ENCODE data around the gene LGALS14.
"Not testable (repeated sequence)": the region's sequence is repeated elsewhere in the genome, so short reads cannot be mapped to it uniquely, and the experiment has no call there.

Gene LGALS14

DNA sequence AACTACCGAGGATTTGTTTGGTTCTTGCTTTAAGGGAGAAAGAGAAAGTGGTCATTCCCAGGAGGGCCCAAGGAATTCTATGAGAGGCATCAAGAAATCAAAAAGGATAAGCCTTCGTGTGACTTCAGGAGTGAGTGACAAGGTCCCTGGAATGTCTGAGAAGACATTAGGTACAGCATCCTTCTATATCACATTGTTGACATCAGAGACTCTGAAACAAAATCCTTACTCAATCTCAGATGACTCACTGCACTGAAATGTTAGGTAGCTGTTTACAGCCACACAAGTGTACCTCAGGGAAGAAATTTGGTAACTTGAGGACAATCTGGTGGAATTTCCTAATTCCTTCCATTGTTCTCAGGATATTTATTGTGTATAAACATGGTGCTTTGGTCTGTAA is 7.9 kb upstream of the LGALS14 start:
- DNase-seq: no peak

DNA sequence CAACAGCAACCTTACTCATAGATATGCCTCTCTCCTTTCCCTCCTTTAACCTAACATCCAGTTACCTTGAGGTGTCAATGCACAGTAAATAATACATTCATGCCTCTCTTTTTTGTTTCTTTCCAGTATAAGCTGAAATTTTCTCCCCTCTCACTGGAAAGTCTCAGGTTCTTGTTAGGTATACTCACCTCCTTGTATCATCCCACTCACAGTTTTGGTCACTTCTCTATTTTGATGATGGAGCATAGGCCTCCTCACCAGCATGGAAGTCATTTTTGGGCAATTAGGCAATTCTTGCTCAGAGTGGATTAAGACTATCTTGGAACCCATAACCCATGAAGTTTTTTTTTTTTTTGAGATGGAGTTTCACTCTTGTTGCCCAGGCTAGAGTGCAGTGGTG is 5.7 kb upstream of the LGALS14 start:
- no peak for DNase-seq

DNA sequence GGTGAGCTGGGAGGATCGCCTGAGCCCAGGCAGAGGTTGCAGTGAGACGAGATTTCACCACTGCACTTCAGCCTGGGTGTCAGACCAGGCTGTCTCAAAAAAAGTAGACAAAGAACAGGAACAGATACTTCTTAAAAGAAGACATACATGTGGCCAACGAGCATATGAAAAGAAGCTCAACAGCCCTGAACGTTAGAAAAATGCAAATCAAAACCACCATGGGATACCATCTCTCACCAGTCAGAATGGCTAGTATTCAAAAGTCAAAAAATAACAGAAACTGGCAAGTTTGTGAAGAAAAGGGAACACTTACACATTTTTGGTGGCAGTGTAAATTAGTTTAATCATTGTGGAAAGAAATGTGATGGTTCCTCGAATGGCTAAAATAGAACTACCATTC is 3.0 kb upstream of the LGALS14 start:
- no peak for DNase-seq

DNA sequence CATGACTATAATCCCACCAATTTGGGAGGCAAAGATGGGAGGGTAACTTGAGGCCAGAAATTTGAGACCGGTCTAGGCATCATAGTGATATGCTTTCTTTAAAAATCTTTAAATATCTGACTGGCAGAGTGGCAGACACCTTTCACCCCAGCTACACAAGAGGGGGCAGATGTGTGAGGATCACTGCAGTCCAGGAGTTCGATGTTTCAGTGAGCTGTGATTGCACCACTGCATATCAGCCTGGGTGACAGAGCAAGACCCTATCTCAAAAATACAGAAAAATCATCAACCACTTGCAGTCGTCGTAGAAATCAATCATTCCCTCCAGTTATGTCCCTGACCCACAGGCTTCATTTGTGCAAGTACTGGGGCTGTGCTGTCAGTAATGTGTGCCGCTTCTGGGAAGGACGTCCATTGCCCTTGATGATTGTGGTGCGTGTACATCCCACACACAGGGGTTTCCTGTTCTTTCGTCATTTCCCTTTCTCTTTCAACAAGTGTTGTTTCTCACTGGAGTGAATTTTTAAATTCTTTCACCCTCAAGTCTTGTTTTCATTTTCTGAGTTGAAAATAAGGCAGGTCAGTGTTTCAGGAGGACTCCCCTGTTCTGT is 1.4 kb downstream of the LGALS14 start:
- no peak for DNase-seq

- DNase-seq: no peak
These were observed 4.3 kb downstream of the LGALS14 start for GRCh38 chr19:39708594-39708993.

GRCh38 chr19:39709026-39709872 is 5.0 kb downstream of the LGALS14 start:
- no peak for DNase-seq

DNA sequence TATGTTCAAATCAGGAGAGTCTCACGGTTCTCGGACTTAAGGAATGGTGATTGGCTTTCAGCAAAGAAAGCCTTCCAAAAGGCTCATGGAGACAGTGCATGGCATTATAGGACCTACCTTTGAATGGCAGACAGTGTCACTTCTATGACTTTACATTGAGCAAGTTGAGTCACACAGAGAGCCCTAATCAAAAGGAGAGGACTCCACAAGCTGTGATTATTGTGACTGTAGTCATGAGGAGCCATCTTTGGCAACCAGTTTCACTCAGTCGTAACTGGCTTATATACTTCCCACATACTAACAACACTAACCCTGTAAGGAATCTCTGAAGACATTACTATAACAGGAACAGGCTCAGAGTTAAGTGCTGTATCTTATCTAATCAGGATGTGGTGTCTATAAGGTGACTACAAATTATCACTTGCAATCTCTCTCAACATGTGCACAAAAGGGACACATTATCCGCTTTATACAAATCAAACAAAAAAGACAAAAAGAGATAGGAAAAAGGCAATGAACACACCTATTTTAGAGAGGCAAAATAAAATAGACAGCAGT is 6.1 kb downstream of the LGALS14 start:
- DNase-seq: no peak

DNA sequence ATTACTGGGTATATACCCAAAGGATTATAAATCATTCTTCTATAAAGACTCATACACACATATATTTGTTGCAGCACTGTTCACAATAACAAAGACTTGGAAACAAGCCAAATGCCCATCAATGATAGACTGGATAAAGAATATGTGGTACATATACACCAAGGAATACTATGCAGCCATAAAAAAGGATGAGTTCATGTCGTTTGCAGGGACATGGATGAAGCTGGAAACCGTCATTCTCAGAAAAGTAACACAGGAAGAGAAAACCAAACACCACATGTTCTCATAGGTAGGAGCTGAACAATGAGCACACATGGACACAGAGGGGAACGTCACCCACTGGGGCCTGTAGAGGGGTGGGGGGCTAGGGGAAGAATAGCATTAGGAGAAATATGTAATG is 15.9 kb downstream of the LGALS14 start:
- DNase-seq: not testable (repeated sequence)

DNA sequence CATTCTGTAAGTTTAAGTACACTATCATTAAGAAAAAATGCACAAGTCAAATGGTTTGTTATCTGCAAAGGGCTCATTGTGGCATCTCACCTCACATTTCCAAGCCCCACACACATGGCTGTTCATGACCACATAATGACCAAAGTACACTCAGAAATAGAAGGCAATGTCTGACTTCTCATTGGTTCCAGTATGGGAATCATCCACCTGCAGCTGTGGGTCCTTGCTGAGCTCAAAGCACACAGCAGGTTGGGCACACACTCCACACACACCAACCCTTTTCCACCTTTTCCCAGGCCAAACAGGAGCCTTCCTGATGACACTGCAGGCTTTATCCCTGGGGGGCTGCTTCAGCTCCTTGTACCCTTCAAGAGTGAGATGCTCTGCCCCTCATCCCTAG is 21.7 kb downstream of the LGALS14 start:
- no peak for DNase-seq

DNA sequence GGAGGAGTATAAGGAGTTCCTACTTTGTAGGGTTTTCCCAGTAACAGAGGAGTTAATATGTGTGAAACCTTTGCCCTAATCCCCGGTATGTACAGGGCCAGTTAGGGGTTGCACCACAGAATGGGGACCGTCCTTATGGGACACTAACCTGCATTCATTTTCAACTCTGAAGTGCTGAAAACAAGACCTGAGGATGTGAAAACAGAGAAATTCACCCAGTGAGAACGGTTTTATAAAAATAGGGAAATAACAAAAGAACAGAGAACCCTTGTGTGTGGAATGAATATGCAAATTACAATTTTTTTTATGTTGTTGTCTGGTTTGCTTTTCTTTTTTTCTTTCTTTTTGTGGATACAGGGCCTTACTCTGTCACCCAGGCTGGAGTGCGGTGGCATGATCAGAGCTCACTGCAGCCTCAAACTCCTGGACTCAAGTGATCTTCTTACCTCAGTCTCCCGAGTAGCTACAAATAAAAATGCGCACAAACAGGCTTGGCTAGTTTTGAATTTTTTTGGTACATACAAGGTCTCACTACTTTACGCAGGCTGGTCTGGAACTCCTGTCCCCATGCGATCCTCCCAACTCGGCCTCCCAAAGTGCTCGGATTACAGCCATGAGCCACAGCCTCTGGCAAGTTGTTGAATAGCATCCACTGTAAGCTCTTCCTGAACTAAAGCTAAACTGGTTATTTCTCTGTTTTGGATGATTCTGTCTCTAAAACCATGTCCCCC is 23.0 kb downstream of the LGALS14 start:
- DNase-seq: no peak

GRCh38 chr19:39728040-39728439 is 23.8 kb downstream of the LGALS14 start:
- DNase-seq: no peak

DNA sequence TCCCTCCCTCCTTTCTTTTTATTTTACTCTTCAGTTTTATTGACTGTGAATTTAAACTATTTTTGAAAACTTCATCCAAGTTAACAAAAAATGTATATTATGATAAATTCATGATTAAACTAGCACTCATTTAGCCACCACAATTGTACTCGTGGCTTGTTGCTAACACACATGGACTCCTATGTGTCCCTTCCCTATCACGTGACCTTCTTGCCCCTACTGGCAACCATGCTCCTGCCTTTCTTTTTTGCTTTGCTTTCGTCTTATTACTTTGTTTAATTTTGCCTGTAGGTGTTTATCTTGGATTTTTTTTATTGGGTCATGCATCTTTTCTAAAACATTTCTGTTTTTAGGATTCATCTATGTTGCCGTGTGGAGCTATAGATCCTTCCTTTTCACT is 25.3 kb downstream of the LGALS14 start:
- no peak for DNase-seq

DNA sequence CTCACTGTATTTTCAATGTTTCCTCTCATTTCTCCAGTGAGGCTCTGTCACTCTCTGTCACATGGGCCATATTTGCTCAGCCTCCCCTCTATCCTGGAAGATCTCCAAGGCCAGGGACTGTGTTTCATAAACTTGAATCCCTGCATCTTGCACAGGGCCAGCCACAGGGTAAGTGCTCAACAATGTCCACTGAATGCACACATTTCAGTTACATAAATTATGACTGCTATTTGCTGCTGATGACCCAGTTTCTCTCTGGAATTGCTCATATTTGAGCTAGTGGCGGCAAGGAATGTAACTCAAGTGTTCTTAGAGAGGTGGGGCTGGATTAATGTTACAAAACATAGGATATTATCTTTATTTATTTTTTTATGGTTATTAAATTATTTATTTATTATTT is 27.4 kb downstream of the LGALS14 start:
- no peak for DNase-seq

GRCh38 chr19:39733841-39734240 is 29.6 kb downstream of the LGALS14 start:
- no peak for DNase-seq

GRCh38 chr19:39735688-39736087 is 31.4 kb downstream of the LGALS14 start:
- no peak for DNase-seq

GRCh38 chr19:39736088-39736487 is 31.8 kb downstream of the LGALS14 start:
- DNase-seq: no peak

GRCh38 chr19:39737351-39737750 is 33.1 kb downstream of the LGALS14 start:
- no peak for DNase-seq

- no peak for DNase-seq
These were observed 33.6 kb downstream of the LGALS14 start, which contains the start of gene CLC for GRCh38 chr19:39737891-39738290. Gene CLC (minus strand): TSS chr19:39738029. CDS start chr19:39737952, 77 bp downstream.

GRCh38 chr19:39738814-39739213 is 34.5 kb downstream of the LGALS14 start:
- DNase-seq: no peak

DNA sequence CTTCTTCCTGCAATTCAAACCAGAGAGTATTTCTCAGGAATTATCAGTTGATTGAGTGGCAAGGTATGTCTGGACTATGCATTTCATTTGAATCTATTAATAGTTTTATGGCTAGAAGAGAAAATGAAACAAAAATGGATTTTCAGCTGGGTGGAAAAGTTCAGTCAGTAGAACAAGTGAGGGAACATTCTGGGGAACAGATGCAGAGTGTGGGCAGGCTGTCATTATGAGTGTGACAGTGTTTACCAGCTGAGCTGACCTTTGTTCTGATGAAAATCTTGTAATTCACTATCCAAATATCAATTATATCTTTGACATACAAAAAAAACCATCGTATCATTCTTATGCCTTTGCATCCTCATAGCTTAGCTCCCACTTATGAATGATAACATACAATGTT is 36.1 kb downstream of the LGALS14 start:
- DNase-seq: no peak

- no peak for DNase-seq
These were observed 41.4 kb downstream of the LGALS14 start for GRCh38 chr19:39745643-39746042.

GRCh38 chr19:39746836-39747529 is 42.7 kb downstream of the LGALS14 start:
- DNase-seq: no peak

DNA sequence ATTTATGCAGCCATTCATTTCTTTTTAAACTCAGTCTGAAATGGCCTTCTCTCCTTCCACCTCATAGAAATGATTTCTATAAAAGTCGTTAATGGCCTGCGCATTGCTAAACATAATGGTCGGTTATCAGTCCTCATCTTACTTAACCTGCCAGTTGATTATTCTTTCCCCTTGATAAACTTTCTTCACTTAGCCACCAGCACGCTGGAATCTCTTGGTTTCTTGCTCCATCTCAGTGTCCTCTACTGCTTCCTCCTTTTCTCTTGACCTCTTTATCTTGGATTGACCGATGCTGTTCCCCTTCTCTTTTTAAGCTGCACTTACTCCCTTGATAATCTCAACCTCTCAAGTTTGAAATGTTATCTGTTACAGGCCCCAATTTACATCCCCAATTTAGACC is 45.7 kb downstream of the LGALS14 start:
- no peak for DNase-seq
